Neutrophil (primary cell): ENCODE data around the gene SNAPIN.

ENCODE experiments used
- H3K27ac ChIP-seq: fragments of 200-600 bp; sonication (generic); 2 replicates; pipeline ENCODE4 v1.5.1; 2016; ENCODE audit warnings: mild to moderate bottlenecking, moderate library complexity
- H3K27me3 ChIP-seq: fragments of 200-600 bp; sonication (generic); 2 replicates; pipeline ENCODE4 v1.6.0; 2016; ENCODE audit warnings: mild to moderate bottlenecking
- H3K36me3 ChIP-seq: fragments of 200-600 bp; sonication (generic); 2 replicates; pipeline ENCODE4 v1.5.1; 2017
- H3K4me1 ChIP-seq, 2 experiments: fragments of 200-600 bp in 1 of 2; sonication (generic) in 1 of 2; 1 replicate in 1 of 2; 2 replicates in 1 of 2; pipeline versions ENCODE4 v1.5.1 to v1.6.1; 2013 to 2016; ENCODE audit warnings: low read depth in 1 of 2, low read length in 1 of 2, mild to moderate bottlenecking in 1 of 2, moderate library complexity in 1 of 2; ENCODE audit not compliant: control insufficient read depth in 1 of 2, insufficient read depth in 1 of 2
- H3K4me3 ChIP-seq, 2 experiments: fragments of 200-600 bp in 1 of 2; sonication (generic) in 1 of 2; 1 replicate in 1 of 2; 2 replicates in 1 of 2; pipeline ENCODE4 v1.5.1; 2013 to 2016; ENCODE audit warnings: low read depth in 1 of 2, low read length in 1 of 2, mild to moderate bottlenecking in 1 of 2, moderate library complexity in 1 of 2
- H3K9me3 ChIP-seq: fragments of 200-600 bp; sonication (generic); 2 replicates; pipeline ENCODE4 v1.5.1; 2016
- TF ChIP-seq, protein P1 (sequence below): fragments of 200-600 bp; sonication (generic); IDR thresholded peaks from 2 replicates; pipeline ENCODE4 v1.5.1; 2016; ENCODE audit warnings: antibody characterized with exemption

SNAPIN gene

DNA sequence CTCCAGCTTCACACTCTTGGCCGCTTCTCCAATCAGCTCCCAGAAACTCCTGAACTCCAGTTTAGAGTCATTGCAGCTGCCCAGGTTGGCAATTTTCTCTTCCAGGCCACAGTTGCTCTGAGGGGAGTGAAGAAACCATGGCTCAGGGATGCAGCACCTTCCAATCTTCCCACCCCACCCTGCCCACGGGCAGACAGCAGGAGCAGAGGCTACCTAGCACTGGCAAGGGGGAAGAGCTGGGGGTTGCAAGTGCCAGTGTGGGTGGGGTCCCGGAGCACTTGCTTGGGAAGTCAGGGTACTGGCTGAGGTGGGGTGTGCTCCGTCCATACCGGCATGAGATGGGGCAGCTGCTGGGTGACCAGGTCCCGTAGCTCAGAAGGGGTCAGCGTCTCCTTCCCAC is 43.6 kb upstream of the SNAPIN start:
- Histone ChIP-seq H3K4me3 (no peak overlapping the region), H3K36me3 (no peaks in the 10 kb centered on the region), H3K27me3 (peaks cover 15% of the 10 kb centered on the region), H3K4me1 (peaks cover 0 to 7% of the 10 kb centered on the region in 2 experiments), H3K27ac (no peak overlapping the region), H3K9me3 (no peaks in the 10 kb centered on the region)
- TF ChIP-seq, protein P1, sequence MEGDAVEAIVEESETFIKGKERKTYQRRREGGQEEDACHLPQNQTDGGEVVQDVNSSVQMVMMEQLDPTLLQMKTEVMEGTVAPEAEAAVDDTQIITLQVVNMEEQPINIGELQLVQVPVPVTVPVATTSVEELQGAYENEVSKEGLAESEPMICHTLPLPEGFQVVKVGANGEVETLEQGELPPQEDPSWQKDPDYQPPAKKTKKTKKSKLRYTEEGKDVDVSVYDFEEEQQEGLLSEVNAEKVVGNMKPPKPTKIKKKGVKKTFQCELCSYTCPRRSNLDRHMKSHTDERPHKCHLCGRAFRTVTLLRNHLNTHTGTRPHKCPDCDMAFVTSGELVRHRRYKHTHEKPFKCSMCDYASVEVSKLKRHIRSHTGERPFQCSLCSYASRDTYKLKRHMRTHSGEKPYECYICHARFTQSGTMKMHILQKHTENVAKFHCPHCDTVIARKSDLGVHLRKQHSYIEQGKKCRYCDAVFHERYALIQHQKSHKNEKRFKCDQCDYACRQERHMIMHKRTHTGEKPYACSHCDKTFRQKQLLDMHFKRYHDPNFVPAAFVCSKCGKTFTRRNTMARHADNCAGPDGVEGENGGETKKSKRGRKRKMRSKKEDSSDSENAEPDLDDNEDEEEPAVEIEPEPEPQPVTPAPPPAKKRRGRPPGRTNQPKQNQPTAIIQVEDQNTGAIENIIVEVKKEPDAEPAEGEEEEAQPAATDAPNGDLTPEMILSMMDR = no peak

DNA sequence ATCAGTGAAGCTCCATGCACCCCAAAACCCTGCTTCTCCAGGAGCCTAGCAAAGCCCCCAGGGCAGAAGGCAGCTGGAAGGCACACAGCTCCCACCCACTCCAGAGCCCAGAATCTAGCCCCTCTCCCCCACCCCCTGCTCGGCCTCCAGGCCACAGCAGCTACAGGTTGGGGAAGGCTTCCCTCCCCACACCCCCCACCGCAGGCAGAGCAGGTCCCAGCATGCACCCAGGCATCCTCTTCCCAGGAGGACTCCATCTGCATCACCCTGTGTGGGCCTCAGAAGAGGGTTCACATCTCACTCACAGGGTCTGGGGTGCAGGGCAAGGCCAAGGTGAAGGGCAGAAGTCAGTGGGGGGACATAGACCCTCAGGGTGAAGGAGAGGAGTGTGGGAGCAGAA is 43.1 kb upstream of the SNAPIN start:
- Histone ChIP-seq H3K9me3 (no peaks in the 10 kb centered on the region), H3K27me3 (peaks cover 10% of the 10 kb centered on the region), H3K36me3 (no peaks in the 10 kb centered on the region), H3K27ac (no peak overlapping the region), H3K4me1 (peaks cover 0 to 7% of the 10 kb centered on the region in 2 experiments), H3K4me3 (no peak overlapping the region)
- TF ChIP-seq, protein P1 = no peak

DNA sequence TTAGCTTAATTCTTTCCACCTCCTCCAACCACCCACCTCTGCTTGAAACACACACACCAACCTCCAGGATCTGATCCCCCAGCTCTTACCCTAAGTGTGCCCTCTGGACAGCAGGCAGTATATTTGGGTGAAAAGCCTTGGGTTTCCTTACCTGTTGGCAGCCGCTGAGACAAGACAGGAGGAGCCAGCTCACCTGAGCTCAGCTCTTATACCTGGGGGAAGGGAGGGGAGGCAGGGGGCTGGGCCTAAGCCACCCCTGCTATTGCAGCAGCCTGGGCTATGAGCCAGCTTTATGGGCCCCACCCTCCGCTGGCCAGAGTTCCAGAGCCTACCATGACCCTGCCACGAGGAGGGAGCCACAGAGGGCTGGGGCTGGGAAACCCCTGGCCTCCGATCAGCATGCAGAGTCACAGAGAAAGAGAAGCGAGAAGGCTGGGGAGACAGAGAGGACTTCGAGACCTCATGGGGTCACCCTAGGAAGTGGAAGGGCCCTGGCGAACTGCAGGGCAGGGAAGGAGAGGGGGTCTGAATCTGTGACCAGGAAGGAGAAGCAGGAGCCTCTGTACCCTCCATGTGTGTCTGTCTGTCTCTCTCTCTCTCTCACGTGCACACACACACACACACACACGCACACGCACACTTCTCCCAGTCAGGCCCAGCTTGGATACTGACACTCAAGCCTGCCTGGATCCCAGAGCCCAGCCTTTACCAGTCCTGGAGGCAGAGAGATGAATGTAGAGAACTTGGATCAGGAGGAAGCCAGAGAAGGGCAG is 42.2 kb upstream of the SNAPIN start, which contains the start of gene S100A14:
S100A14 (minus strand) TSS at position 182 of the 773 bp plus-strand sequence. CDS start 467 bp downstream, outside the sequence.
- no peak within 1 kb of the TSS for H3K4me3 ChIP-seq
- H3K4me1 ChIP-seq = peaks cover 0 to 7% of the 10 kb centered on the region in 2 experiments
- H3K9me3 ChIP-seq = no peaks in the 10 kb centered on the region
- peaks cover 3% of the 10 kb centered on the region for H3K27me3 ChIP-seq
- no peak within 1 kb of the TSS for H3K27ac ChIP-seq
- TF ChIP-seq, protein P1 = no peak
- no peaks in the 10 kb centered on the region for H3K36me3 ChIP-seq

DNA sequence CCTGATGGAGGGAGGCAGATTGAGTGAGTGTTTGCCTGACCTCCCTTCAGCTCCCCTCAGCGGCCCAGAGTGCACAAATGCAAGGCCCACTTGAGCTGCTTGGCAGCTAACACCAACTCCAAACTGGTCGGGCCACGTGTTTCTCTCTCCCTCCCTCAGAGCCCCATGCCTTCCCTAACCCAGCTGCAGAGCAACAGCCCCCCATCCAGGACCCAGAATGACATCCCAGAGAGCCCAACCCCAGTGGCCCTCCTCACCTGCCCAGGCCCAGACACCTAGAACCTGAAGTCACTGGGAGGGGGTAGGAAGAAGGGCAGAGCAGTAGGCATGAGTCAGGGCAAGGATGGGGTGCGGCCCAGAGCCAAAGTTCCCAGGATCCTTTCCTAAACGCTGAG is 41.6 kb upstream of the SNAPIN start:
- Histone ChIP-seq H3K27me3 (no peaks in the 10 kb centered on the region), H3K4me3 (no peak overlapping the region), H3K27ac (no peak overlapping the region), H3K9me3 (no peaks in the 10 kb centered on the region), H3K4me1 (peaks cover 0 to 7% of the 10 kb centered on the region in 2 experiments), H3K36me3 (no peaks in the 10 kb centered on the region)
- TF ChIP-seq, protein P1 = no peak

DNA sequence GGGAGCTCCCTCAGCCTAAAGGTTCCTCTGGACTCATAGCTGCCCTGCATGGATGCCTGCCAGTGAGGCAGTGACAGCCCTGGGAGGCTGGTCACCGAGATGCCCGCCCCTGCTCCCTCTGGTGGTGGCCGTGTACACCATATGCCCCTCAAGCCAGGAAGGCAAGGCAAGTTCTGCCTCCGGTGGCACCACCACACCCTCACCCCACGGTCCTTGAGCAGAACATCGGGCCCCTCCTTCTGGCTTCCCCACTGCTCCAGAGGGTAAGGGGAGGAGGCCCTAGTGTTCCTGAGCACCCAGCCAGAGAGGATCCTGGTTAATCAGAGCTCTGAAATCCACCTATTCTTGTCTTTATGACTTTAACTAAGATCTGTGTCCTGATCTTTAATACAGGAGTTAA is 40.8 kb upstream of the SNAPIN start:
- H3K4me3 ChIP-seq = no peak overlapping the region
- H3K9me3 ChIP-seq = no peaks in the 10 kb centered on the region
- TF ChIP-seq, protein P1 = peak; percentile 39
- peaks cover 0 to 7% of the 10 kb centered on the region in 2 experiments for H3K4me1 ChIP-seq
- no peaks in the 10 kb centered on the region for H3K27me3 ChIP-seq
- H3K36me3 ChIP-seq = no peaks in the 10 kb centered on the region
- H3K27ac ChIP-seq = no peak overlapping the region
